Metanephros (tissue), 1 donor: ENCODE measurements around the gene ETDA. TPM values are rescaled to one million over a fixed set of nuclear protein-coding genes. Genes with fewer than 3 reads are reported as not detected.

Experiments used
- total RNA-seq: library from RNA; depleted of rRNA; stranded (reverse); fragments of >200 nt; gene quantifications from one replicate; pipeline ENCODE4 v1.2.3, GENCODE V29; 2014

Gene ETDA
- not detected for total RNA-seq

GRCh38 chrX:135252011-135252518 lies at the start of gene ETDA:
Gene ETDA, plus strand, starts transcription at chrX:135252061. Its CDS starts 1,216 bp downstream, at chrX:135253277.

Other genes with a start within 250 kb of the ETDA start
- gene RTL8B, start 229.5 kb upstream of the ETDA start, total RNA-seq, result 8.7 TPM
- 88.0 TPM for gene RTL8C, start 219.7 kb upstream of the ETDA start, total RNA-seq
- 26.8 TPM for gene RTL8A, start 199.9 kb upstream of the ETDA start, total RNA-seq
- gene SMIM10L2B, start 153.3 kb upstream of the ETDA start, total RNA-seq, result 5.8 TPM
- gene ETDB, start 131.5 kb upstream of the ETDA start, total RNA-seq, result not detected
- 0.12 TPM for gene CT55, start 80.7 kb upstream of the ETDA start, total RNA-seq
- not detected for gene ETDC, start 57.4 kb downstream of the ETDA start, total RNA-seq
- gene ZNF75D, start 92.0 kb downstream of the ETDA start, total RNA-seq, result 14.1 TPM
- gene ZNF449, start 92.7 kb downstream of the ETDA start, total RNA-seq, result 12.5 TPM
- gene SMIM10L2A, start 169.9 kb downstream of the ETDA start, total RNA-seq, result 4.8 TPM